HG02840 (cell line): ENCODE results near the gene MZB1.

ENCODE experiments used
- ATAC-seq: cut with Tn5 transposase; IDR thresholded peaks from one replicate; pipeline ENCODE4 v1.9.1; 2021; ENCODE audit warnings: mild to moderate bottlenecking, moderate library complexity, moderate number of reproducible peaks; ENCODE audit not compliant: unreplicated experiment, low FRiP score

The MZB1 gene

GRCh38 chr5:139342423-139342723, 47.3 kb downstream of the MZB1 start:
- ATAC-seq: no peak

GRCh38 chr5:139341689-139342422, 47.9 kb downstream of the MZB1 start, which contains the start of gene PAIP2:
PAIP2 (plus strand) TSS chr5:139341854; CDS start chr5:139363785, 21,931 bp downstream.
- peak; percentile 93 for ATAC-seq

- ATAC-seq: no peak
Measured at GRCh38 chr5:139341187-139341688, 48.5 kb downstream of the MZB1 start.

GRCh38 chr5:139340051-139340450, 49.7 kb downstream of the MZB1 start:
- no peak for ATAC-seq
